GM21786 (cell line): ENCODE results near the gene EPC2.
"Not testable (repeated sequence)": the region's sequence is repeated elsewhere in the genome, so short reads cannot be mapped to it uniquely, and the experiment has no call there.

Experiments
- ATAC-seq: cut with Tn5 transposase; IDR thresholded peaks from one replicate; pipeline ENCODE4 v1.9.1; 2021; ENCODE audit not compliant: unreplicated experiment

The EPC2 gene

GRCh38 chr2:148670773-148671172 is 26.2 kb downstream of the EPC2 start:
- ATAC-seq = no peak

GRCh38 chr2:148674063-148675020 is 29.8 kb downstream of the EPC2 start:
- ATAC-seq = no peak

DNA sequence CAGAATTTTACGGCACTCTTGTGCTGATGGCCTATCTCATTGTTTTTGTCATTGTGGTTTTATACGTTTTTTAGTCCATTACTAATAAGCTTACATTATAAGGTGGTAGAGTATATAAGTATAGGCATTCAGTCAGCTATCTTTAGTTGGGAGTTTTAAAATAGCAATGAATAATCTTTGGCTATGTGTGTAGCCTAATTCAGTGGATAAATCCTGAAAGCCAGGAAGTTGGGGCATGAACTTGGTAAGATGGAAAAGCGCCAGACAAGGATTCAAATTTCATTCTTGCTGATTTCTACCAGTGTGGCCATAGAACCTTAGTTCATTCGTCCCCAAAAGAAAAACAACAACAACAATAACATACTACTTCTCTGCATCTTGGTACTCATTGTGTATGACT is 31.2 kb downstream of the EPC2 start:
- ATAC-seq = no peak

DNA sequence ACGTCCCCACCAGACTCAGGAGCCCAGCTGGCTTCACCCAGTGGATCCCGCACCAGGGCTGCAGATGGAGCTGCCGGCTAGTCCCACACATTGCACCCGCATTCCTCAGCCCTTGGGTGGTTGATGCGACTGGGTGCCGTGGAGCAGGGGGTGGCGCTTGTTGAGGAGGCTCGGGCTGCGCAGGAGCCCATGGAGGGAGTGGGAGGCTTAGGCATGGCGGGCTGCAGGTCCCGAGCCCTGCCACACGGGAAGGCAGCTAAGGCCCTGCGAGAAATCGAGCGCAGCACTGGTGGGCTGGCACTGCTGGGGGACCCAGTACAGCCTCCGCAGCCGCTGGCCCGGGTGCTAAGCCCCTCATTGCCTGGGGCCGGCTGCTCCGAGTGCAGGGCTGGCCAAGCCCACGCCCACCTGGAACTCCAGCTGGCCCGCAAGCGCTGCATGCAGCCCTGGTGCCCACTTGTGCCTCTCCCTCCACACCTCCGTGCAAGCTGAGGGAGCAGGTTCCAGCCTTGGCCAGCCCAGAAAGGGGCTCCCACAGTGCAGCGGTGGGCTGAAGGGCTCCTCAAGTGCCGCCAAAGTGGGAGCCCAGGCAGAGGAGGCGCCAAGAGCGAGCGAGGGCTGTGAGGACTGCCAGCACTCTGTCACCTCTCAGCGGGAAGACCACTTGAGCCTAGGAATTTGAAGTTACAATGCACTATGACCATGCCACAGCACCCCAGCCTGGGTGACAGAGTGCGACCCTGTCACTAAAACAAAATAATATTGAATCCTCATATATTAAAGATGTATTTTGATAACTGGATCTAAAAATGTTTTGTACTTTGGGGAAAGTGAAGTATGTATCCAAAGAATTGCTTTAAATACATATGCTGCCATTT is 34.0 kb downstream of the EPC2 start:
- not testable (repeated sequence) for ATAC-seq

DNA sequence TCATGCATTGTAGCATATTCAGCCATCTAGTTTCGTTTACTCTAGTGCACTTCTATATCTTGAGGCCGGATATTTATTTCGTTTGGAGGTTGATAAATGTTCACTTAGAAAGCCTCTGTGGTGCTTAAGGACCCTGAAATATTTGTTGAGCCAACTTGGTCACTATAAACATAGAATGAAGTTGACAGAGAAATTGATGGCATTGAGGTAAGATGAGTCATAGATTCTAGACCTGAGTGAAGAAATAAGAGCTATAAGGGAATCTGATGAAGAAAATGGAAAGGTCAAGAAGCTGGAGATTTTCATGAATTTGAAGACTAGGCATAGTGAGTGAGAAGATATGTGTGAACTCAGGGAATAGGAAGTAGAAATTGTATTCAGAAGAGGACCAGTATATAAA is 35.9 kb downstream of the EPC2 start:
- ATAC-seq = no peak

- no peak for ATAC-seq
Measured at GRCh38 chr2:148681443-148681842, 36.9 kb downstream of the EPC2 start.

GRCh38 chr2:148681862-148682261 is 37.3 kb downstream of the EPC2 start:
- not testable (repeated sequence) for ATAC-seq

- no peak for ATAC-seq
Measured at GRCh38 chr2:148684507-148684906, 40.0 kb downstream of the EPC2 start.

DNA sequence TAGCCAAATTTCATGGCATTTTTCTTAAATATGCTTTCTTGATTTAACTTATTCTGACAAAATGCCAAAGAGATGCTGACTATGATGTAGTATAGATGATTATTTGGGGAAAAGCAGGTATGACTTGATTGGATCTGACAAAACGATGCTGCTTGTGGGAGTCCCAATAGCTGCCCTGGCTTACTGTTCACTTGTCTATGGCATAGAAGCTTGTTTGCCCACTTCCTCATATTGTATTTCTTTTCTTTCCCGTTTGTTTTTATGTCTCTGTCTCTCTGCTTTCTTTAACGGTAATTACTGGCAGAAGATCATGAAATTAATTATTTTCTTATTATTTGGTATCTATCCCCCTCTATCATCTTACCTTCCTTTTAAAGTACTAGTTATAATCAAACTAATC is 43.0 kb downstream of the EPC2 start:
- no peak for ATAC-seq

GRCh38 chr2:148688011-148688410 is 43.5 kb downstream of the EPC2 start:
- not testable (repeated sequence) for ATAC-seq

DNA sequence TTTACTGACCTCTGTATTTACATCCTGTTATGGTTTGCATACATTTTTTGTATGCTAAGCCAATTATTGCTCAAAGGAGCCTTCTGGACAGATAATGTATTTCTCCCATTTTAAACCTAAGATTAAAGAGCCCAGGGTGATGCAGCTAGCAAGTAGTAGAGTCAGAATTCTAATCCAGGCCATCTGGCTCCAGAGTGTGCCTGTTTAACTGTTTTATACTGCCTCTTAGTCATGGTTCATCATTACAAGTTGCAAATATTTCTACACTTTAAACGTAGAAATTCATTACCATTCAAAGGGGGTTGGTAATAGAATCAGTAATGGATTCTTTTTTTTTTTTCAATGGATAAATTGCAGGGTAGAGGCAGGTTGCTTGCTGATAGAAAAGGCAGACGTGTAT is 52.4 kb downstream of the EPC2 start:
- no peak for ATAC-seq

GRCh38 chr2:148699830-148700229 is 55.3 kb downstream of the EPC2 start:
- no peak for ATAC-seq

DNA sequence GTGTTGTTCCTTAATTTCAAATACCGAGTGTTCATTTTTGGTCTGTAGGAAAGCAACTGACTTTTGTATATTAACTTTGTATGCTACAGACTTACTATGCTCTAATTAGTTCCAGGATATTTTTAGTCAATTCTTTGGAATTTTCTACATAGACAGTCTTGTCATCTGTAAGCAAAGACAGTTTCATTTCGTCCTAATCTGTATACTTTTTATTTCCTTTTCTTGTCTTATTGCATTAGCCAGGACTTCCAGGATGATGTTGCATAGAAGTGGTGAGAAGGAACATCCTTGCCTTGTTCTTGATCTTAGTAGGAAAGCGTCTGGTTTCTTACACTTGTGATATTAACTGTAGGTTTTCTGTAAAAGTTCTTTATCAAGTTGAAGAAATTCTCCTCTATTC is 56.5 kb downstream of the EPC2 start:
- ATAC-seq = no peak

GRCh38 chr2:148701877-148702276 is 57.3 kb downstream of the EPC2 start:
- ATAC-seq = no peak

GRCh38 chr2:148702475-148702874 is 57.9 kb downstream of the EPC2 start:
- ATAC-seq = no peak

DNA sequence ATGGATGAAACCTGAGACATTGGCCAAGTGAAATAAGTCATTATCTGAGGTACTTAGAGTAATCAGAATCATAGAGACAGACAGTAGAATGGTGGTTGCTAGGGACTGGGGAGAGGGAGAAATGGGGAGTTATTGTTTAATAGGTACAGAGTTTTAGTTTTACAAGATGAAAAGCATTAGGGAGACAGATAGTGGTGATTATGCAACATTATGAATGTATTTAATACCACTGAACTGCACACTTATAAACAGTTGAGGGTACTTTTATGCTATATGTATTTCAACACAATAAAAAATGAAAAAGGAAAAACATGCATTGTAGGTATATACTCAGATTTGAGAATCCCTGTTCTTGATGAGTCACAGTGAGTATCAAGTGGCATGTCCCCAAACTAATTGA is 59.7 kb downstream of the EPC2 start:
- no peak for ATAC-seq

GRCh38 chr2:148716378-148716920 is 71.9 kb downstream of the EPC2 start:
- no peak for ATAC-seq

- no peak for ATAC-seq
Measured at GRCh38 chr2:148718039-148718438, 73.5 kb downstream of the EPC2 start.

- ATAC-seq = no peak
Measured at GRCh38 chr2:148719195-148719749, 74.7 kb downstream of the EPC2 start.

- no peak for ATAC-seq
Measured at GRCh38 chr2:148719941-148720436, 75.4 kb downstream of the EPC2 start.

GRCh38 chr2:148720501-148721001 is 76.0 kb downstream of the EPC2 start:
- no peak for ATAC-seq
